GM23338 (cell line): Measurements from ENCODE around the gene TTC3. TPM values are rescaled to one million over a fixed set of nuclear protein-coding genes. Genes with fewer than 3 reads are reported as not detected.

Experiments used
- ATAC-seq: fragments of 200-7000 bp; cut with Tn5 transposase; 3 replicates; pipeline ENCODE4 v1.9.1; 2020
- DNase-seq: peaks from one replicate; pipeline ENCODE4 v3.0.0-alpha.2; 2015; ENCODE audit warnings: low spot score
- H2AFZ ChIP-seq: fragments of 200-600 bp; sonication (generic); 2 replicates; pipeline ENCODE4 v1.8.0; 2016; ENCODE audit warnings: antibody characterized with exemption, mild to moderate bottlenecking, moderate library complexity
- H3F3A ChIP-seq: fragments of 200-600 bp; sonication (generic); replicated peaks from 2 replicates; pipeline ENCODE4 v1.8.0; 2017; ENCODE audit warnings: antibody characterized with exemption, mixed run types, low read depth
- H3K27ac ChIP-seq: fragments of 200-600 bp; sonication (generic); 2 replicates; pipeline ENCODE4 v1.6.1; 2016; ENCODE audit warnings: low read depth
- H3K27me3 ChIP-seq: fragments of 200-600 bp; sonication (generic); 2 replicates; pipeline ENCODE4 v1.8.0; 2016; ENCODE audit warnings: mild to moderate bottlenecking, mixed run types, moderate library complexity; ENCODE audit not compliant: insufficient read depth
- H3K36me3 ChIP-seq: fragments of 200-600 bp; sonication (generic); 2 replicates; pipeline ENCODE4 v1.8.0; 2016; ENCODE audit warnings: mild to moderate bottlenecking; ENCODE audit not compliant: insufficient read depth
- H3K4me1 ChIP-seq: fragments of 200-600 bp; sonication (generic); 2 replicates; pipeline ENCODE4 v1.8.0; 2016; ENCODE audit warnings: mild to moderate bottlenecking, moderate library complexity; ENCODE audit not compliant: insufficient read depth
- H3K4me2 ChIP-seq: fragments of 200-600 bp; sonication (generic); 2 replicates; pipeline ENCODE4 v1.7.1; 2017; ENCODE audit warnings: mixed run types
- H3K4me3 ChIP-seq: fragments of 200-600 bp; sonication (generic); 2 replicates; pipeline ENCODE4 v1.6.1; 2016; ENCODE audit warnings: mixed run types
- H3K79me2 ChIP-seq: fragments of 200-600 bp; sonication (generic); replicated peaks from 2 replicates; pipeline ENCODE4 v1.8.0; 2017; ENCODE audit warnings: mild to moderate bottlenecking; ENCODE audit not compliant: insufficient read depth
- H3K9me2 ChIP-seq: fragments of 200-600 bp; sonication (generic); 2 replicates; pipeline ENCODE4 v1.8.0; 2017; ENCODE audit not compliant: insufficient read depth
- H4K20me1 ChIP-seq: fragments of 200-600 bp; sonication (generic); replicated peaks from 2 replicates; pipeline ENCODE4 v1.8.0; 2017; ENCODE audit warnings: mild to moderate bottlenecking; ENCODE audit not compliant: insufficient read depth
- H3K27ac Mint-ChIP-seq: 2 replicates; pipeline ENCODE4 v1.8.0; 2020; ENCODE audit warnings: inconsistent platforms, mild to moderate bottlenecking, moderate library complexity, mixed read lengths
- H3K27me3 Mint-ChIP-seq: 3 replicates; pipeline ENCODE4 v1.8.0; 2022; ENCODE audit warnings: low read depth, mild to moderate bottlenecking, moderate library complexity, mixed read lengths, inconsistent platforms; ENCODE audit not compliant: insufficient read depth, poor library complexity
- H3K36me3 Mint-ChIP-seq: 3 replicates; pipeline ENCODE4 v1.8.0; 2021; ENCODE audit warnings: low read depth, mild to moderate bottlenecking, inconsistent platforms, moderate library complexity, mixed read lengths
- H3K4me1 Mint-ChIP-seq: 3 replicates; pipeline ENCODE4 v1.8.0; 2020; ENCODE audit warnings: mild to moderate bottlenecking, inconsistent platforms, mixed read lengths
- H3K4me3 Mint-ChIP-seq: 3 replicates; pipeline ENCODE4 v1.8.0; 2021; ENCODE audit warnings: moderate library complexity, mild to moderate bottlenecking, inconsistent platforms, mixed read lengths
- H3K9me3 Mint-ChIP-seq: 3 replicates; pipeline ENCODE4 v1.8.0; 2020; ENCODE audit warnings: moderate library complexity, mild to moderate bottlenecking, inconsistent platforms, mixed read lengths
- CREB1 ChIP-seq: fragments of 250-450 bp; sonication (Bioruptor Pico); IDR thresholded peaks from 2 replicates; pipeline ENCODE4 v1.5.0; 2020; ENCODE audit warnings: low read depth, mild to moderate bottlenecking, moderate library complexity
- CTCF ChIP-seq, 2 experiments: fragments of 200-600 bp in 1 of 2; sonication (generic) in 1 of 2; conservative IDR thresholded peaks; 2 replicates each; pipeline versions ENCODE4 v1.5.1 to v1.6.1; 2016 to 2017; ENCODE audit warnings: antibody characterized with exemption in 2 of 2, low read depth in 2 of 2, mild to moderate bottlenecking in 2 of 2, moderate library complexity in 1 of 2
- ETS1 ChIP-seq: IDR thresholded peaks from 2 replicates; pipeline ENCODE4 v1.6.1; 2016; ENCODE audit warnings: antibody characterized with exemption
- EZH2 ChIP-seq: fragments of 200-600 bp; sonication (generic); IDR thresholded peaks from one replicate; pipeline ENCODE4 v1.8.0; 2017; ENCODE audit warnings: antibody characterized with exemption, mild to moderate bottlenecking, low read depth; ENCODE audit not compliant: unreplicated experiment
- EZH2phosphoT487 ChIP-seq: fragments of 200-600 bp; sonication (generic); IDR thresholded peaks from one replicate; pipeline ENCODE4 v1.8.1; 2018; ENCODE audit warnings: antibody characterized with exemption; ENCODE audit not compliant: unreplicated experiment
- JUNB ChIP-seq: IDR thresholded peaks from one replicate; pipeline ENCODE4 v1.6.1; 2016; ENCODE audit warnings: antibody characterized with exemption; ENCODE audit not compliant: unreplicated experiment
- NANOG ChIP-seq: IDR thresholded peaks from 2 replicates; pipeline ENCODE4 v1.6.1; 2016; ENCODE audit warnings: antibody characterized with exemption, borderline replicate concordance
- POLR2AphosphoS5 ChIP-seq: IDR thresholded peaks from 2 replicates; pipeline ENCODE4 v1.6.1; 2016; ENCODE audit warnings: antibody characterized with exemption, low read depth
- REST ChIP-seq: IDR thresholded peaks from one replicate; pipeline ENCODE4 v1.6.1; 2018; ENCODE audit warnings: antibody characterized with exemption; ENCODE audit not compliant: unreplicated experiment
- STAT1 ChIP-seq: IDR thresholded peaks from one replicate; pipeline ENCODE4 v1.6.1; 2016; ENCODE audit warnings: antibody characterized with exemption; ENCODE audit not compliant: unreplicated experiment
- ZNF114 ChIP-seq: fragments of 250-450 bp; sonication (Bioruptor Pico); IDR thresholded peaks from 2 replicates; pipeline ENCODE4 v1.5.0; 2020; ENCODE audit warnings: mild to moderate bottlenecking, moderate library complexity
- ZNF331 ChIP-seq: fragments of 250-450 bp; sonication (Bioruptor Pico); IDR thresholded peaks from 2 replicates; pipeline ENCODE4 v1.5.0; 2020; ENCODE audit warnings: low read depth, mild to moderate bottlenecking, moderate library complexity
- ZNF462 ChIP-seq: fragments of 250-450 bp; sonication (Bioruptor Pico); IDR thresholded peaks from 2 replicates; pipeline ENCODE4 v1.5.0; 2020; ENCODE audit warnings: mild to moderate bottlenecking, moderate library complexity
- polyA plus RNA-seq: library from polyadenylated mRNA; unstranded; fragments of >200 nt; fragmentation: Nextera tagmentation; extraction: Ambion mirVana; gene quantifications from 2 replicates; pipeline ENCODE4 v1.2.1, GENCODE V29; 2016
- total RNA-seq: library from RNA; depleted of rRNA; stranded (reverse); fragments of >200 nt; shearing (Covaris generic); gene quantifications from 2 replicates; pipeline ENCODE4 v1.2.3, GENCODE V29; 2014

TTC3 gene
- total and polyA plus RNA-seq, 2 experiments from 2014 or later: 28.9 to 48.6 TPM

- H3K4me1 ChIP-seq: peaks cover 29% of the 10 kb centered on the region
- H3K9me3 Mint-ChIP-seq: peaks cover 1% of the 10 kb centered on the region; the same call in 1 of the 3 replicates
- H3F3A ChIP-seq: 0 out of 2 replicates have a peak, but pooled peaks cover 3% of the 10 kb centered on the region
- no peaks in the 10 kb centered on the region for H4K20me1 ChIP-seq
- peaks cover 6% of the 10 kb centered on the region for H3K27me3 Mint-ChIP-seq
- no peaks in the 10 kb centered on the region for H3K36me3 ChIP-seq
- H3K79me2 ChIP-seq: no peaks in the 10 kb centered on the region
- no peak overlapping the region for H3K27ac Mint-ChIP-seq
- no peak overlapping the region for H2AFZ ChIP-seq
- no peak overlapping the region for H3K4me3 ChIP-seq
- no peak overlapping the region for H3K4me3 Mint-ChIP-seq
- DNase-seq: no peak
- no peaks in the 10 kb centered on the region for H3K9me2 ChIP-seq
- ATAC-seq: no peak
- TF ChIP-seq CREB1 (no peak), JUNB (no peak), ZNF462 (CRISPR knock-in tag) (no peak), ZNF114 (CRISPR knock-in tag) (no peak), POLR2AphosphoS5 (no peak), NANOG (no peak), REST (no peak), STAT1 (no peak), EZH2phosphoT487 (no peak), ZNF331 (CRISPR knock-in tag) (no peak), ETS1 (no peak), CTCF (conservative IDR thresholded peaks at IDR 0.05; ENCODE audit: low read depth in 2 of 2) (no peak), EZH2 (no peak)
- H3K4me2 ChIP-seq: no peak overlapping the region
- no peaks in the 10 kb centered on the region for H3K27me3 ChIP-seq
- no peak overlapping the region for H3K27ac ChIP-seq
- H3K36me3 Mint-ChIP-seq: peaks cover 5% of the 10 kb centered on the region; the same call in 2 of the 3 replicates
- H3K4me1 Mint-ChIP-seq: peaks cover 32% of the 10 kb centered on the region
These were observed 11.0 kb upstream of the TTC3 start for GRCh38 chr21:37061926-37062592.
